GM12872 (cell line): ENCODE data around the gene CMSS1.

Experiments
- CTCF ChIP-seq: IDR thresholded peaks from 3 replicates; pipeline ENCODE4 v1.5.1; 2011; ENCODE audit warnings: low read depth, mild to moderate bottlenecking, low read length, moderate library complexity; ENCODE audit not compliant: insufficient read depth

The CMSS1 gene

GRCh38 chr3:100075851-100076730, 258.4 kb downstream of the CMSS1 start:
- TF ChIP-seq CTCF = no peak

- TF ChIP-seq CTCF = no peak
Observed at GRCh38 chr3:100076731-100077529, 259.3 kb downstream of the CMSS1 start.

- no peak for TF ChIP-seq CTCF
Observed at GRCh38 chr3:100079328-100079727, 261.7 kb downstream of the CMSS1 start.

GRCh38 chr3:100080573-100080972, 262.9 kb downstream of the CMSS1 start:
- TF ChIP-seq CTCF = no peak

GRCh38 chr3:100081311-100081710, 263.6 kb downstream of the CMSS1 start:
- no peak for TF ChIP-seq CTCF

- no peak for TF ChIP-seq CTCF
Observed at GRCh38 chr3:100081986-100082692, 264.5 kb downstream of the CMSS1 start.

- TF ChIP-seq CTCF = no peak
Observed at GRCh38 chr3:100082714-100083113, 265.1 kb downstream of the CMSS1 start.
